Urothelium cell line (cell line): ENCODE measurements around the gene ZDHHC22.

Experiments
- DNase-seq: peaks from one replicate; pipeline ENCODE4 v3.0.0; 2011; ENCODE audit warnings: low spot score, mixed read lengths
- FAIRE-seq: peaks from 2 replicates; lab custom pipeline; 2011; peaks lifted over from hg19 to GRCh38; lab: Jason Lieb, UNC

ZDHHC22 gene

DNA sequence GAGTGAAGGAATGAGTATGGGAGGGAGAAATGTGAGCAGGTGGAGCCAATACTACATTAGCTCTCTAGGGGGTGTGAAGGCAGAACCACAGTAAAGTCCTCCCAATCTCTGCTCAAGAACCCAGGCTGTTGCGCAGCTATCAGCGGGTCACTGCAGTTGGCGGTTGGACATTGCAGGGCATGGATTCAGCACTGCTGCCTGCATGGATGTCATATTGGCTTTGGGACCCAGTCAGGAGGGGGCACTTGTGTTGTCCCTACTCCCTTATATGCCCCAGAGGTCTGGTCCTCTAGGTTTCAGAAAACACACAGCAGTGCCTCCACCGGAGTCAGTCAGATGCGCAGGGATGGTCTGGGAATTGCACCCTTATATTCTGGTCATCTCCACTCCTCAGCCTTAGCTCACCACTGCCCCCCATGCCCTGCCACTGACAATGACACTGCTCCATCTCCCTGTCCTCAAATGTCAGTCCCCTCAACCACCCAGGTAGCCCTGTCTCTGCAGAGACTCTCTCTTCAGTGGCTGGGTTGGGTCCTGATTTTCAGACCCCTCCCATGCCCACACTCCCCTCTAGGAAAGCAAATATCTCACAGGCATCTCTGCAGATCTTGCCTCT is 9.6 kb downstream of the ZDHHC22 start:
- FAIRE-seq (no peak), DNase-seq (no peak)

DNA sequence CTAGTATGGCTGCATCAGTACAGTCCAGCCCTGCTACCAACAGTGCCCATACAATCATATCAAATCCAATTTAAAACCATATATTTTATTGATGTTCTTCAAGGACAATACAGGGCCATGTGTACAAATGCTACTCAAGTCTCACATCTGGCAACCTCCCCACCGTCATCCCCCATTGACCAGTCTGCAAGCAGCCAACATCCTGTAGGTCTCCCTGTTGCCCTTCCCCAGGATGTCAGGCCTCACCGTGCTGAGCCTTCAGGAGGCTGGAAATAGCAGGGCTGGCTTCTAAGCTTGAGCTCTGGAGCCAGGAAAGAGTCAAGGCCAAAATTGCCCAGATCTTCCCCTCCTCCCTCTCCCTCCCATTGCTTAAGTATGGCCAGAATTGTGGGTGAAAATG is 10.4 kb downstream of the ZDHHC22 start:
- DNase-seq (no peak), FAIRE-seq (no peak)

- FAIRE-seq, result peak; percentile 52
These were observed 11.2 kb downstream of the ZDHHC22 start for GRCh38 chr14:77130386-77130785.

GRCh38 chr14:77128414-77128891 is 13.1 kb downstream of the ZDHHC22 start:
- peak; percentile 80 for DNase-seq
- FAIRE-seq, result no peak

More at GRCh38 chr14:77130386-77130785, 11.2 kb downstream of the ZDHHC22 start:
- no peak for DNase-seq

GRCh38 chr14:77126461-77126990 is 15.1 kb downstream of the ZDHHC22 start:
- DNase-seq, result no peak
- no peak for FAIRE-seq

GRCh38 chr14:77125823-77126325 is 15.7 kb downstream of the ZDHHC22 start:
- no peak for DNase-seq
- FAIRE-seq, result peak; percentile 52

GRCh38 chr14:77125281-77125801 is 16.2 kb downstream of the ZDHHC22 start:
- no peak for FAIRE-seq
- no peak for DNase-seq

GRCh38 chr14:77124345-77125280 is 17.0 kb downstream of the ZDHHC22 start:
- no peak for DNase-seq
- peak; percentile 77 for FAIRE-seq

GRCh38 chr14:77123381-77124325 is 17.9 kb downstream of the ZDHHC22 start:
- peak; percentile 40 for DNase-seq
- no peak for FAIRE-seq

GRCh38 chr14:77122526-77123125 is 19.0 kb downstream of the ZDHHC22 start:
- FAIRE-seq (no peak), DNase-seq (no peak)

DNA sequence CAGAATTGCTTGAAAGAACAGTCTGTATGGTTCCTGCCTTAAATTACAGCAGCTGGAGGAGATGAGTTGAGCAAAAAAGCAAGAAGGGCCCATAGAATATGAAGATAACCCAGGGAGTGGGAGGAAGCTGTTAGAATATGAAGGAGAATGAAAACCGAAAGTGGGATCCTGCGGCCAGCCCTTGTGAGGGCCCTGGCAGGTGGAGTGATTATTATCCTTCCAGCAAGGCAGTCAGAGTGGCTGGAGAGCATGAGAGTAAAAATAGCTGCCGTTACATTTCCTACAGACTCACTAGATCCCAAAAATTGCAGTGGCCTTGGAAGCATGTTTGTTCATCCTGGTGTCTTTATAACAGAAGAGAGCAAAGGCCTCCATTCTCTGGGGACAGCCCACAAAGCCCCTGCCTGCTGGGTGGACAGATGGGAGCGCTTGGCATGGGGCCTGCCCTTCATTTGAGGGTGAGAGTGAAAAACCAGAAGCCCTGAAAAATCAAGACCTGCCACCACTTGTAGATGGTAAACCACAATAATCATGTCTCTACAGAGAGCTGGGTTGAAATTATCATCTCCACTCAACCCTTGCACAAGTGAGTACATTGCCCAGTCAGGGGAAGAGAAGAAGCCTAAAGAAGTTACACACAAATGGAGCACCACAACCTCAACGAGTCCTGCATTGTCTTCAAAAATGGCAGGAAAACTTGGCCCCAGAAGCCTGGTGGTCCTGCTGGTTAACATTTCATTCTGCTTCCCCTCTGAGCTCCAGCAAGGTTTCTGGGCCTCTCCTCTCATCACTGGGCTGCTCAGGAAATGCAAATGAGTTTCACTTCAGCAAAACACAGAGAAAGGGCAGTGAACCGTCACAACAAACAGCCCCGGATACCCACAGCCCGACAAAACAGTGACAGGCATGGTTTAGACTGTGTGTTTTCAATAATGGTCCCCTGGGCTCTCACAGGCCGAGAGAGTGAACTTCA is 20.5 kb downstream of the ZDHHC22 start:
- DNase-seq, result no peak
- FAIRE-seq, result no peak

DNA sequence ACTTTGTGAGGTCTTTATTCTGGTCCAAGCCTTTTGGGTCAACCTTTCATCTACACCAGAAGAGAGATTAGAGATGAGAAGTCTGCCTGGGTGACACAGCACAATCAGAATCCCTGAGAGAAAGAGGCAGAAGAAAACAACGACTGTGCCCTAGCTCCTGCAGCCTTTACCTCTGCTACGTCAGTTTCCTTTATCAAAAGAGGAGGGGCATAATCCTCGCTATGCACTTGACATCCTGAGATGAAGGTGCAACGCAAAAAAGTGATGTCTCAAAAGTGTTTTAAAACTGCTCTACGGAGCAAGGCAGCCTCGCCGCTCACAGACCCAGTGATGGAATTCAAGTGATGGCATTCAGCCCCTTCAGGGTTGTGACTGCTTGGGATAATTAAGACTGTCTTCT is 21.7 kb downstream of the ZDHHC22 start:
- no peak for FAIRE-seq
- DNase-seq, result no peak

GRCh38 chr14:77116172-77116817 is 25.3 kb downstream of the ZDHHC22 start:
- DNase-seq, result no peak
- FAIRE-seq, result no peak

- DNase-seq, result no peak
- no peak for FAIRE-seq
These were observed 27.0 kb downstream of the ZDHHC22 start for GRCh38 chr14:77114609-77115008.

DNA sequence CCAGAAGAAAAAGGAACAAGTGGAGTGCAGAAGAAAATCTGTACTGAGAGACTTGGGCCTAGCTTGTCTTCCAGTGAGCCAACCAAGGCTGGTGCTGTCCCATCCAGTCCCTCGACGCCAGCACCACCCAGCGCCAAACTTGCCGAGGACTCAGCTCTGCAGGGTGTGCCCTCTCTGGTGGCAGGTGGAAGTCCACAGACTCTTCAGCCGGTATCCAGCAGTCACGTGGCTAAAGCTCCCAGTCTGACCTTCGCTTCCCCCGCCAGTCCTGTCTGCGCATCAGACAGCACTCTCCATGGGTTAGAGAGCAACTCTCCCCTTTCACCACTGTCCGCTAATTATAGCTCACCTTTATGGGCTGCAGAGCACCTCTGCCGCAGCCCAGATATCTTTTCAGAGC is 27.9 kb downstream of the ZDHHC22 start:
- no peak for FAIRE-seq
- DNase-seq, result no peak

DNA sequence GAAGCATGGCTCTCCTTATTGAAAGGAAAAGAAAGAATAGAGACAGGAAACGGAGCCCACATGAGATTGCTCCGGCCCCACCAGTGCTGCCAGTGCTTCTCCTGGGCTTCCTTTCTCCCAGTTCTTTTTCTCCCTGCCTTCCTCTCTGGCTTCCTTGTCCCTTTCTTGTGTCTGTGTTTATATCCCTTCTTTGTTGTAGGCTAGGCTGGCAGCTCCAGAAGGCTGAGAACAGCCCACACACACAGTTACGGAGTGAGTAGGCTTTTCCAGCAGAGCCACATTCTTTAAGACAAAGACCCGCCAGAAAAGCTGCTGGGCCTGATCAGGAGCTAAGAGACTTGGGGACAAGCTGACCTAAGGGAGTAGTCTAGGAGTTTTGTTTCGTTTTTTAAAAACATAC is 30.6 kb downstream of the ZDHHC22 start:
- DNase-seq (no peak), FAIRE-seq (no peak)

GRCh38 chr14:77110286-77110685 is 31.3 kb downstream of the ZDHHC22 start:
- FAIRE-seq (no peak), DNase-seq (no peak)

- FAIRE-seq (no peak), DNase-seq (no peak)
These were observed 31.9 kb downstream of the ZDHHC22 start for GRCh38 chr14:77109656-77110055.
